GM18861 (cell line): ENCODE results near the gene NCS1.

Experiments
- ATAC-seq: cut with Tn5 transposase; IDR thresholded peaks from one replicate; pipeline ENCODE4 v1.9.1; 2021; ENCODE audit not compliant: unreplicated experiment

The NCS1 gene

GRCh38 chr9:130175355-130175754 is 3.2 kb downstream of the NCS1 start:
- ATAC-seq: no peak

DNA sequence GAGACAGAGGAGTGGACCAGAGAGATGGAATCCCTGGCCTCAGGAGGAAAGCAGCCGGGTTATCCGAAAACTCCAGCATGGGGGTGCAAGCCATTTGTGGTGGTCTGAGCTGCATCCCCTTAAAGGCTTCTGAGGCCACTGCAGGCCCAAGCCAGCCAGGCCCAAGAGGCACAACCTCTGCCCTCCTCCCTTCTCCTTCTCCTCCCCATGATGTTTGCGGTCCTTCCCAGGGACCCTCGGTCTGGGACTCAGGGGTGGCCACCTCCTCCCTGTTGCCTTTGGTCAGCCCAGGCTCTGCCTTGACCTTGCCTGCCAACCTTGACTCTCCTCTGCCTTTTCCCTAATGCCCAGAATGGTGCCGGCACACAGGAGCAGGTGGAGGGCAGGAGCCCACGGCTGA is 4.6 kb downstream of the NCS1 start:
- no peak for ATAC-seq

DNA sequence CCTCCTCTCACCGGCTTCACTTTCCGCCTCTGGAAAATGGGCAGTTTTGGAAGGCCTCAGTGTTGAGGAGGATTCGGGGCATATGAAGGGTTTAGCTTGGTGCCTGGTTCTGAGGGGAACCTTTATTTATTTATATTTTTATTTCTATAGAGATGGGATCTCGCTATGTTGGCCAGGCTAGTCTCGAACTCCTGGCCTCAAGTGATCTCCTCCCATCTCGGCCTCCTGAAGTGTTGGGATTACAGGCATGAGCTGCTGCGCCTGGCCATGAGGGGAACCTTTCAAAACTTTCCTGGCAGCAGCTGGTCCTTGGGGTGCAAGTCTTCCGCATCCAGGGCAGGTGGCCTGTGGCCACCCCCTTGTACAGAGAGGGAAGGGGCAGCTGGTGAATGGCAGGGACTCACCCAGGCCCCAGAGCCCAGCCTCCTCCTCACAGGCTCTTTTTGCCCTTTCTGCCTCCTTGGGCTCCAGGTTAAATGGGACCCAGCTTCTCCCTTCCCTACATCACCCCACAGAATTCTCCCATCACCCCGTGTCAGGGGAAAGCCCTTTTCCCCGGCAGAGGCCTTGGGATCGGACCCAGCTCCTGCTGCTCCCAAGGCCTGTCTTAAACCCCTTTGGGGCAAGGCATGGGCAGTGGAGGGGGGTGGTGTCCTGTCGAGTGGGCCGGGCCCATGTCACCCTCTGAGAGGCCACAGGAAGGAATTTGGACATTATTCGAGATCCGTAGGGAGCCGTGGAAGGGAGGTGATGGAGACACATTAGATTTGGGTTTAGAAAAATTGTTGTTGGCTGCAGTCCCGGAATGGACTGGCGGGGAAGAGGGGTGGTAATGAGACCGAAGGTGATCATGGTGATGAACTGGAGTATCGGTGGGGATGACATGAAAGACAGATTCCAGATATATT is 5.9 kb downstream of the NCS1 start:
- no peak for ATAC-seq

GRCh38 chr9:130179331-130179907 is 7.2 kb downstream of the NCS1 start:
- ATAC-seq: no peak

- ATAC-seq: no peak
Observed at GRCh38 chr9:130180516-130180915, 8.3 kb downstream of the NCS1 start.

DNA sequence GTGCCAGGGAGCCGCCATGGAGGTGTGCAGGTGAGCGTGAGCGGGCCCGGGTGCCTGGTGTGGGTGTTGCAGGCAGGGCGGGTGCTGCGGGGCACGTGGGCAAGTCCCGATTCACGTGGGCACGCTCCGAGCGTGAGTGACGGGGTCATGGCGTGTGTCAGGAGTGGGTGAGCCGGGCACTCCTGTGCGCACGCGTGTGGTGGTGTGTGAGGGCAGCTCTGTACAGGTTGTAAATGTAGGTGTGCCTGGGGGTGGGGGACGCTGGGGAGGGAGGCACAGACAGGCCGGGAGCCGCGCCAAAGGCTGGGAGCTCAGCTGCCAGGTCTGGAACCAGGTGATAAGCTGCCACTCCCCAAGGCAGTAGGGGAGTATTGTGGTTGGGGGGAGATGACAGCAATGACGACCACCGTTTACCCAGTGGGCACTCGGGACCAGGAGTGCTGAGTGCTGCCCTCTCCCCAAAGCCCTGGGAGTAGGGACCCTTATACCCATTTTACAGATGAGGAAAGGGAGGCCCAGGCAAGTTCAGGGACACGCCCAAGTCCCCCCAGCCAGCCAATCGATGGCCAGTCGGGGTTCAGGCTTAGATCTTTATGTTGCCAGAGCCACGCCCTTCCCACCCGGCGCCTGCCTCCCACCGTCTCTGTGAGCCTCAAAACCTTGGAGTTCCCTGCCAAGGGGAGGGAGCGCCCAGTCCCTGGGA is 9.6 kb downstream of the NCS1 start:
- no peak for ATAC-seq

GRCh38 chr9:130182381-130182909 is 10.2 kb downstream of the NCS1 start:
- ATAC-seq: no peak

DNA sequence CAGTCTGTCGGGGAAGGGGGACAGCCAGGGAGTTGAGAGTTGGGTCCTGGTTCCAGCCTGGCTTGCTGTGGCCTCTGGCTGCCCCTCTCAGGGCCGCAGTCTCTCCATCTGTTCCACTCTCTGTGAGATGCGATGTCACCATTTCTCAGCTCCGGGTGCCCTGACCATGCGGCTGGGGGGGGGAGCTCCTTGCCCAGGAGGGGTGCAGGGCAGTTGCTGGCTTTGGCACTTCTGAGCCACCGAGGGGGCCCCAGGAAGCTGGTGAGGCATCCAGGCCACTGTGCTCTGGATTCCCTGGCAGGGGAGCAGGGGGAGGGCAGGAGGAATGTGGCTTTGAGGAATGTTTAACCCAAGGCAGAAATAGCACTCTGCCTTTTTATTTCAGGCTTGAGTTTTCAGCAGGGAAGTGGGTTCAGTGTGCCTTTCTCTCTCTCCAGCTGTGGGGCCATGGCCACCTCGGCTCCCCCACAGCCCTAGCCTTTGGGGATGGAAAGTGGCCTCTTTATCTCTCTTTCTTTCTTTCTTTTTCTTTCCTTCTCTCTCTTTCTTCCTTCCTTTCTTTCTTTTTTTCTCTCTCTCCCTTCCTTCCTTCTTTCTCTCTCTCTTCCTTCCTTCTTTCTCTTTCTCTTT is 11.0 kb downstream of the NCS1 start:
- ATAC-seq: no peak

DNA sequence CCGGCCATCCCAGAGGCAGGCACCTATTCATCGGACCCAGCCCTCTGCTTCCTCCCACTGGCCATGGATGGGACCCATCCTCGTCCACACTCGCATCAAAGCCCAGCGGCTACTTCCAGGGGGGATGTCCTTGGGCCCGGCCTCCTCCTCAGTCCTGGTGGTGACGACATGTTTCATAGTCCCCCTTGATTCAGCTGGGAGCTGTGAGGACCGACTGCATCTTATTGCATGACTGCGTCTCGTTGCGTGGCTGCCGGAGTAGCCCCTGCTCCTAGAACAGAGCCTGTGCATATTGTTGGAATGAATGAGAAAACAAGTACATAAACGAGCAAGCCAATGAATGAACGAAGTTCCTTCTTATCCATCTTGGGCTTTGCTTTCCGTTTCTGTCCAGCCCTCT is 12.8 kb downstream of the NCS1 start:
- no peak for ATAC-seq

DNA sequence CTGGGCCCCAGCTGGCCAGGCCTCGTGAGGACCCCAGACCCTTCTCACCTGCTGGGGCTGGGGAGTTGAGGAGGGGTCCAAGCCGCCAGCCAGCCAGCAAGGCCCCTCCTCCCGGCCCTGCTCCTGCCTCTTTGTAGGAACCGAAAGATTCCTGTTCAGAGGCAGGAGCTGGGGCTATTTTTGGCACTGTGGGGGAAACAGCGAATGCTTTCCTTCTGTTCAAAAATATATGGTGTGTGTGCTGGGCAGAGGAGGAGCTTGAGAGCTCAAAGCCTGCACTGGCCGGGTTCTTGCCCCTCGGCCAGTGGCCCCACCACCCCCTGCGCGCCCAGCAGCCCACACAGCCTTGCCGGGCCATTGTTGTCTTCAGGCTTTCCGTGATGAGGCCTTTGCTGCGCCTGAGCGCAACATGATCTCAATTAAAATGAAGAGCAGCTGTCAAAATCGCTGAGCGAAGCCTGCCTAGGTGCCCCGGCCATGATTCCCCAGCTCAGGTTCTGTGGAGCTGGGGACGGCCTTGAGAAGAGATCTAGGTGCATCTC is 13.4 kb downstream of the NCS1 start:
- ATAC-seq: no peak

DNA sequence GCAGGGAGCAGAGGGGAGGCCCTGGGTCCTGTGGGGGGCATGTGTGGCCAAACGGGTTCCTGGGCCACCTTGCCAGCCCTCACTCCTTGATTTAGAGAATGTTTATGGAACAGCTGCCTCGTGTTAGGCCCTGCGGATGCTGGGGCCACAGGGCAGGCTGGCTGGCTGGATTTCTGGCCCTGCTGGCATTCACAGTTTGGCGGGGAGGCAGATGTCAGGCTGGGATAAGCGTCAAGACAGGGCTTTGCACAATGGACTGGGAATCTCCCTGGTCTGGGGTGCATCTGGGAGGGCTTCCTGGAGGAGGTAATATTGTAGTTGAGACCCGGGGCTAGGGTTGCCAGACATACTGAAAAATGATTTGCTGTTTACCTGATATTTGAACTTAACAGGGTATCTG is 13.8 kb downstream of the NCS1 start:
- no peak for ATAC-seq

DNA sequence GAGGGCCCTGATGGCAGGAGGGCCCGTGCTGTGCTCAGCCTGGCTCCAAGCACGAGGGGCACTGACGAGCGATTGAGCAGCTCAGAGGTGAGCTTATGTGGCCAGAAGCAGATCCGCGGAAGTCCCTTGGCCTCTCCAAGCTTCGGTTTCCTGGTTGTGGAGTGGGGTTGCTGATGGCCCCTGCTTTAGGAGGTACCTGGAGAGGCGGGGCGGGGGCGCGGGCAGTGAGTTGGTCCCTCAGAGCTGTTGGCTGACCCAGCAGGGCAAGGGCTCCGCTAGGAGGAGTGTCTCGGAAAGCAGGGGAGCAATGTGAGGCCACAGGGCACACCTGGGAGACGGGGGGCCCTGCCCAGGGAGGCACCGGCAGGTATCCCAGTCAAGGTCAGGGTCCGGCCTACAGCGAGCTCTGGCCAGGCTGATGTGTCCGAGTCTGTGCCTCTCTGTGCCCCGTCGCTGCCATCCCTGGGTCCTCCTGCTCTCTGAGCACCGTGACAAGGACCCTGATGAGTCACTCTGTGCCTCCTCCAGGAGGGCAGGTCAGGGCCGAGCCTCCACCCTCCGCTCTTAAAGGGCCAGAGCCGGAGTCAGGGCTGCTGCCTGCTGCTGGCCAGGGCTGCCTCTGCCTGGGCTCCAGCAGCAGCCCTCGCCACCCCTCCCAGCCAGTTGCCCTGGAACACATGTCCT is 14.8 kb downstream of the NCS1 start:
- no peak for ATAC-seq

- no peak for ATAC-seq
Observed at GRCh38 chr9:130187523-130187846, 15.3 kb downstream of the NCS1 start.

DNA sequence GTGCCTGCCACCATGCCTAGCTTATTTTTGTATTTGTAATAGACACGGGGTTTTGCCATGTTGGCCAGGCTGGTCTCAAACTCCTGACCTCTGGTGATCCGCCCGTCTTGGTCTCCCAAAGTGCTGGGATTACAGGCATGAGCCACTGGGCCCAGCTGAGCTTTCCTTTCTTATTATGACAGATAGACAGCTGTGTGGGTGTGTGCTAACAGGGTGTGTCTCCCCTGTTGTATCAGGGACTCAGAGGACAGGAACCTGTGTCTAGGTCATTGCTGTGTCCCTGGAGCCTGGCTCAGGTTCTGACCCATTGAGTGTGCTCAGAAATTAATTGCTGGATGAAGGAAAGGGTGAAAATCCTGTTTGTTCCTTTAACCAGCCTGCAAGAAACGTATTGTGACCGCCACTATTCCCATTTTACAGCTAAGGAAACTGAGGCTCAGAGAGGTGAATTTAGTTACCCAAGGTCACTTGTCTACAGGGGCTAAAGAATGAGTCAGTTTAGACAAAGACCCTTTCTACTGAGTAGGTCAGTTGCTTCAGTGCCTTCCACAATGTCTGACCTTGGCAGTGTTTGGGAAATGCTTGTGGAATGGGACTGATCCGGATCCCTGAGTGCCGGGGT is 16.8 kb downstream of the NCS1 start:
- ATAC-seq: no peak

GRCh38 chr9:130189840-130190239 is 17.6 kb downstream of the NCS1 start:
- ATAC-seq: no peak

DNA sequence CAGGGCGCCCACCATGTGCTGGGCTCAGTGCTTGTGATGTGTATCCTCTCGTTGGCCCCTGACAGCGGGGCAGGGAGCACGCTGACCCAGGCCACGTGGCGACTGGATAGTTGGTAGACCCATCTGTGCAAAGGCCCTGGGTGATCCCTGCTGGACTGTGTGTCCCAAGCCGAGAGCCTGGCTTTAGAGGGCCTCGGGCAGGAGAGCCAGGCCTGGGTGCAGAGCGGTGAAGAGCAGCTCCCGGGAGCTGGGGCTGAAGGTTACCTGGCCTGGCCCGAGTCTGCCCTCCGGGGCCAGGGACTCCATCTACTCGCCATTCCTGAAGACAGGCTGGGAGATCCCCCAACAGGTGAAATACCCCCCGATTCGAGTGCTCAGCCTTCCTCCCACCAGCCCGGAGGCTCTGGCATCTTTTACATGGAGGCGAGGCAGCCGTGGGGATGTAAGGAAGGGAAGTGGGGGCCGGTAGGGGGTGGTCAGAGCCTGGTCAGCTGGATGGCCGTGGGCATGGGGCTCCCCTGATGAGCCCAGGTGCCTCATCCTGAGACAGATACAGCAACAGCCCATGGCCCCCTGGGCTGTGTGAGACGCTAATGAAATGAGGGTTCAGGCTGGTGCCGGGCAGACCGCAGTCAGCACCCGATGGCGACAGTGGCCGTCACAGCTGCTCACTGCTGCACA is 19.0 kb downstream of the NCS1 start:
- ATAC-seq: no peak

DNA sequence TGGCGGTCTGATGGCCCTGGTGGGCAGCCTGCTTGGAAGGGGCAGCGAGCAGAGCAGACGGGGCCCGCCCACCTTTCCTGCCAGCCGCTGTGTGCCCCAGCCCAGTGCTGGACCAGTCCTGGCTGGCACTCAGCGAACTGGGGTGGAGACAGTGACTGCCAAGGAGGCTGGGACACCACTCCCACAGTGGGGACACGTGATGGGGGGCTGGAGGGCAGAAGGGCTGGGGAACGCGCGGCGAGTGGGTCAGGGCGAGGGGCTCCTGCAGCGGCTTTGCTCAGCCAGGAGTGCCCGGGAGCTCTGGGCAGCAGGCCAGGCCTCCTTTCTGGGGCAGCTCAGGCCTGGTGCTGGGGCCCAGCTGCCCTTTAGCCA is 19.5 kb downstream of the NCS1 start:
- no peak for ATAC-seq

GRCh38 chr9:130192382-130192999 is 20.3 kb downstream of the NCS1 start:
- no peak for ATAC-seq

- no peak for ATAC-seq
Observed at GRCh38 chr9:130193103-130193502, 20.9 kb downstream of the NCS1 start.
